Loucy (cell line): Measurements from ENCODE around the gene MON2.

ENCODE experiments used
- EZH2phosphoT487 ChIP-seq: fragments of 200-600 bp; IDR thresholded peaks from 2 replicates; pipeline ENCODE4 v1.6.1; 2018; ENCODE audit warnings: antibody characterized with exemption, mild to moderate bottlenecking, moderate library complexity, borderline replicate concordance
- TF ChIP-seq, protein P1 (sequence below): fragments of 200-600 bp; sonication (generic); conservative IDR thresholded peaks from 2 replicates; pipeline ENCODE4 v1.5.1; 2014; ENCODE audit warnings: mild to moderate bottlenecking, antibody characterized with exemption, low read length

DNA sequence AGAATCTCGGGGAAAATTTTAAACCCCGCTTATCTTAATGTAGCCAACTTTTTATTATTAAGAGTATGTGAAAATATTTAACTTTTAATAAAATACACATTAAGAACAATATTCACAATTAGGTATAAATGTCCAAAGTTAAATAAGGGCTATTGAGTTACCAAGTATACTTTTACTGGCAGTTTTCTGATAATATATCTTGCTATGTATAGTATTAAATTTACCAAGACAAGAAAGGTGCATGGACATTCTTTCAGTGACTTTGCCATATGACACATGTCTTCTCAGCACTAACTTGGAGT lies 115.4 kb downstream of the MON2 start:
- TF ChIP-seq, protein P1, sequence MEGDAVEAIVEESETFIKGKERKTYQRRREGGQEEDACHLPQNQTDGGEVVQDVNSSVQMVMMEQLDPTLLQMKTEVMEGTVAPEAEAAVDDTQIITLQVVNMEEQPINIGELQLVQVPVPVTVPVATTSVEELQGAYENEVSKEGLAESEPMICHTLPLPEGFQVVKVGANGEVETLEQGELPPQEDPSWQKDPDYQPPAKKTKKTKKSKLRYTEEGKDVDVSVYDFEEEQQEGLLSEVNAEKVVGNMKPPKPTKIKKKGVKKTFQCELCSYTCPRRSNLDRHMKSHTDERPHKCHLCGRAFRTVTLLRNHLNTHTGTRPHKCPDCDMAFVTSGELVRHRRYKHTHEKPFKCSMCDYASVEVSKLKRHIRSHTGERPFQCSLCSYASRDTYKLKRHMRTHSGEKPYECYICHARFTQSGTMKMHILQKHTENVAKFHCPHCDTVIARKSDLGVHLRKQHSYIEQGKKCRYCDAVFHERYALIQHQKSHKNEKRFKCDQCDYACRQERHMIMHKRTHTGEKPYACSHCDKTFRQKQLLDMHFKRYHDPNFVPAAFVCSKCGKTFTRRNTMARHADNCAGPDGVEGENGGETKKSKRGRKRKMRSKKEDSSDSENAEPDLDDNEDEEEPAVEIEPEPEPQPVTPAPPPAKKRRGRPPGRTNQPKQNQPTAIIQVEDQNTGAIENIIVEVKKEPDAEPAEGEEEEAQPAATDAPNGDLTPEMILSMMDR = no peak
- no peak for TF ChIP-seq EZH2phosphoT487
